Measurements from ENCODE around the gene PIEZO1. TPM values are rescaled to one million over a fixed set of nuclear protein-coding genes. Genes with fewer than 3 reads are reported as not detected.

PIEZO1 gene
- total and polyA plus RNA-seq, 4 donors: 27.7 to 54.8 (median 39.9) TPM

DNA sequence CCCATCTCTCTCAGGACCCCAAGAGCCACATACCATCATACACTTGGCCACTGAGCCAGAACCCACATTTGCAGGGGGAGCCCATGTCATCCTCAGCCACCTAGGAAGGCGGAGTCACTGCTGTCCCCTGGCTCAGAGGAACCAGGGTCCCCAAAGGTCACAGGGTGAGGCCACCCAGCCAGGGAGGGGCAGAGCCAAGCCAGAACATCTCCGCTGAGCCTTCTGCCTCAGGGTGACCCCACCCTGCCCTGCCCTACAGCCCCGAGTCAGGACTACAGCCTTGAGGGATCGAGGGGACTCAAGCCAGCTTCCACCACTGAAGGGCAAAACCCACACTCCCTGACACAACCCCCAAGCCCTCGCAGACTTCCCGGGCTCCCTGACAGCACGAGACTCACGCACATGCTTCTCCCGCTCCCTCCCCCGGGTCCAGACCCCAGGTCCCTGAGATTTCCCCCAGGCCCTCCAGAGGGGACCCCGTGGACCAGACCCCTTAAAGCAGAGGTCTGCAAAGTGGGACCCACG, 17.4 kb downstream of the PIEZO1 start:
- H3K9me3 ChIP-seq (ENCODE audit: control insufficient read depth, insufficient read depth, low read length): no peaks in the 10 kb centered on the region
- H3K4me1 ChIP-seq (ENCODE audit: control insufficient read depth, insufficient read depth, low read length): peaks cover 59% of the 10 kb centered on the region
- DNase-seq (ENCODE audit: low read depth in 4 of 6, low spot score in 6 of 6): no peak
- WGBS (ENCODE audit: insufficient coverage): 56% methylated on average over 12 of the region's 12 CpGs
- H3K4me3 ChIP-seq (ENCODE audit: low read depth, low read length): no peak overlapping the region
- H3K36me3 ChIP-seq (ENCODE audit: control insufficient read depth, insufficient read depth, low read length): no peaks in the 10 kb centered on the region
- peaks cover 11% of the 10 kb centered on the region for H3K27me3 ChIP-seq (ENCODE audit: control insufficient read depth, insufficient read depth, low read length)
- H3K27ac ChIP-seq (ENCODE audit: low read depth, low read length): peak overlapping the region; percentile 57

DNA sequence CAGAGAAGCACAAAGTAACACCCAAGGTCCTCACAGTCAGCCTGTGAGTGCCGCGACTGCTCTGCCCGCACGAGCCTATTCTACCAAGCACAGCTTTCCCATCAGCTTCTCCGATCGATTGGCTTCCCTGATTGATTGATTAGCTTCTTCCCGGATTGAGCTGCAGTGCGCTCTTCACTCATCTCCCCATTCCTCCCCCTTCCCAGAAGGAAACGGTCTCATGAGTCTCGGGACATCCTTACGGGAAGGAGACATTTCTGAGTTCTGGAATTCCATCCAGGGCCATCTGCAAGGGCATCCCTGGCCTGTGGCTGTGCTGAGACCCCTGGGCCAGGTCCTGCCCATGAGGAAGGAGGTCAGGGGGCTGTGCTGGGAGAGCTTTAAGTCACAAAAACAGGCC, 18.0 kb downstream of the PIEZO1 start:
- Histone ChIP-seq H3K4me3 (ENCODE audit: low read depth, low read length) (no peak overlapping the region), H3K9me3 (ENCODE audit: control insufficient read depth, insufficient read depth, low read length) (no peaks in the 10 kb centered on the region), H3K36me3 (ENCODE audit: control insufficient read depth, insufficient read depth, low read length) (no peaks in the 10 kb centered on the region), H3K27me3 (ENCODE audit: control insufficient read depth, insufficient read depth, low read length) (peaks cover 11% of the 10 kb centered on the region), H3K27ac (ENCODE audit: low read depth, low read length) (no peak overlapping the region), H3K4me1 (ENCODE audit: control insufficient read depth, insufficient read depth, low read length) (peaks cover 58% of the 10 kb centered on the region)
- DNase-seq (ENCODE audit: low read depth in 4 of 6, low spot score in 6 of 6): no peak
- 77% methylated on average over 8 of the region's 11 CpGs for WGBS (ENCODE audit: insufficient coverage)

DNA sequence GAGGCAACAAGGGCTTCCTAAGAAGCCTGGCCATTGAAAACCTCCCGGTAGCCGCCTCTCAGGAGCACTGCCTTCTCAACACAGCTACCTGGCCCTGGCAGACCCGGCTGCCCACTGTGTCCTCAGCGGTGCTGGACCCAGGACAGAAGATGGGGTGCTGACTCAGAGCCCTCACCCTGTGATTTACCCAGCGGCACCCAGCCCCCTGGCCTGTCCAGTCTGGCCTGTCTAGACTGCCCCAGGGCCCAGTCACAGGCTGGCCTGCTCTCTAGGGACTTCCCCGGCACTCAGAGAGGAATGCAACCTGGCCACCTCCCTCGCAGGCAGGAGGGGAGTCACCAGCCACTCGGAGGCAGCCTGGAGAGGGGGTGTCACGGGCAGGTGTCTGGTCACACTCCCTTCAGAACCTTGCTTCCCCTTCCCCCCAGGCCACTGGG, 20.1 kb downstream of the PIEZO1 start:
- Histone ChIP-seq H3K4me1 (ENCODE audit: control insufficient read depth, insufficient read depth, low read length) (peaks cover 48% of the 10 kb centered on the region), H3K27me3 (ENCODE audit: control insufficient read depth, insufficient read depth, low read length) (peaks cover 3% of the 10 kb centered on the region), H3K27ac (ENCODE audit: low read depth, low read length) (no peak overlapping the region), H3K36me3 (ENCODE audit: control insufficient read depth, insufficient read depth, low read length) (peaks cover 2% of the 10 kb centered on the region), H3K9me3 (ENCODE audit: control insufficient read depth, insufficient read depth, low read length) (no peaks in the 10 kb centered on the region), H3K4me3 (ENCODE audit: low read depth, low read length) (no peak overlapping the region)
- DNase-seq (ENCODE audit: low read depth in 4 of 6, low spot score in 6 of 6): no peak
- 71% methylated on average over 8 of the region's 9 CpGs for WGBS (ENCODE audit: insufficient coverage)

DNA sequence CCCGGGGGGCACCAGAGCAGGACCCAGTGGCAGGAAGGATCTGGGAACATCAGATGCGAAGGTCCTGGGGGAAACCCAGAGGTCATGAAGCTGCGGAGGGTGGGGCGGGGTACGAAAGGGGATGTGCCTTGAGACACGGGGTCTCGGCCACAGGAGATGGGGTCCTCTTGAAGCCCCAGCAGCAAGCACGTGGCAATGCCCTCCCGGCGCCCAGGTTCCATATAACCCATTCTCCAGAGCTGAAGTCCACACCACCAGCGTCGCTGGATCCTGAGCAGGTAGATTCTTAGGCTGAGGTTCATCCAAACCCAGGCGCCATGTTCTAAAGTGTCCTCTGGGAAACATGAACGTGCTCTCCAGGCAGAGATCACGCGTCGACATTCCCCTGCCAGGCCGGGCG, 20.9 kb downstream of the PIEZO1 start:
- 91% methylated on average over 19 of the region's 19 CpGs for WGBS (ENCODE audit: insufficient coverage)
- H3K4me3 ChIP-seq (ENCODE audit: low read depth, low read length): no peak overlapping the region
- H3K27ac ChIP-seq (ENCODE audit: low read depth, low read length): no peak overlapping the region
- H3K27me3 ChIP-seq (ENCODE audit: control insufficient read depth, insufficient read depth, low read length): no peaks in the 10 kb centered on the region
- peaks cover 46% of the 10 kb centered on the region for H3K4me1 ChIP-seq (ENCODE audit: control insufficient read depth, insufficient read depth, low read length)
- DNase-seq (ENCODE audit: low read depth in 4 of 6, low spot score in 6 of 6): no peak
- H3K36me3 ChIP-seq (ENCODE audit: control insufficient read depth, insufficient read depth, low read length): peaks cover 2% of the 10 kb centered on the region
- H3K9me3 ChIP-seq (ENCODE audit: control insufficient read depth, insufficient read depth, low read length): peaks cover under 1% of the 10 kb centered on the region

DNA sequence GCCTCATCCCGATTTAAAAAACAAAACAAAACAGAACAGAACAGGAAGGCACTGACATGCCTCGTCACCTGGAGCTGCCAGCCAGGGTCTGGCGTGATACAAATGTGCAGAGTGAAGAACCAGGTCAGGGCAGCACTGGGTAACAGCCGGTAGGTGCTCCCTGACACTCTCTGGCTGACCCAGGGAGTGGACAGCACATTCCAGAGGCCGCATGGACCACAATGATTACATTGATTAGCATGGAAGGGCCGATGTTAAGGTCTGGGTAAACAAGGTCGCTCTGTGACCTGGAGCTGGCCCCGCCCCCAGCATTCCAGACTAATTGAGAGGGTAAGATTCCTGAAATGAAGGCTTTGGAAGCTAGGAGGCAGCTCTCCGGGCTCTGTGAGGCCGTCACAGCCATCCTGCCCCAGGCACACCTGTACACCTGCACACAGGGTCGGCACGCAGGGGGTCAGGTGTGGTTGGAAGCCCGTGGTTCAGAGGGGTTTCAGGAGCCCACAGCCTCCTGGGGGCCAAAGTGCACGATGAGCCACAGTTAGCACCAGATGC, 21.4 kb downstream of the PIEZO1 start:
- peaks cover 3% of the 10 kb centered on the region for H3K9me3 ChIP-seq (ENCODE audit: control insufficient read depth, insufficient read depth, low read length)
- H3K4me1 ChIP-seq (ENCODE audit: control insufficient read depth, insufficient read depth, low read length): peaks cover 41% of the 10 kb centered on the region
- peaks cover 2% of the 10 kb centered on the region for H3K36me3 ChIP-seq (ENCODE audit: control insufficient read depth, insufficient read depth, low read length)
- WGBS (ENCODE audit: insufficient coverage): 40% methylated on average over 14 of the region's 14 CpGs
- no peak overlapping the region for H3K4me3 ChIP-seq (ENCODE audit: low read depth, low read length)
- DNase-seq (ENCODE audit: low read depth in 4 of 6, low spot score in 6 of 6): no peak
- no peaks in the 10 kb centered on the region for H3K27me3 ChIP-seq (ENCODE audit: control insufficient read depth, insufficient read depth, low read length)
- H3K27ac ChIP-seq (ENCODE audit: low read depth, low read length): no peak overlapping the region

DNA sequence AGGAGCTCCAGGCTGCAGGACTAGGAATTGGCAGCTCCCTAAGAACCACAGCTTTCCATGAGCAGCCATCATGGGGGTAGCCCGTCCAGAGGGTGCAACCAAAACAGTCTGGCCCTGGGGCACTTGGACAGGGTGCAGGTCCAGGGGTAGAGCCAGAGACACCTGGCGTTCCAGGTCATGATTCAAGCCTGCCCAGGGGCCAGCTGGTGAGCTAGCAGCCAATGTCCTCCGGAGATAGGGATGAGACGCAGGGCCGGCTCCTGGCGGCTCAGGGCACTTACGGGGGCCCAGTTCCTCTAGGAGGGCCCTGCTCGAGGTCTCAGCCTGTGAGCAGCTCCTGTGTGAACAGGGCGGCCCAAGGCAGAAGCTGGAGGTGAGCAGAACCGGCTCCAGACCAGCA, 22.1 kb downstream of the PIEZO1 start:
- peaks cover 35% of the 10 kb centered on the region for H3K4me1 ChIP-seq (ENCODE audit: control insufficient read depth, insufficient read depth, low read length)
- no peaks in the 10 kb centered on the region for H3K27me3 ChIP-seq (ENCODE audit: control insufficient read depth, insufficient read depth, low read length)
- H3K36me3 ChIP-seq (ENCODE audit: control insufficient read depth, insufficient read depth, low read length): peaks cover 2% of the 10 kb centered on the region
- no peak overlapping the region for H3K4me3 ChIP-seq (ENCODE audit: low read depth, low read length)
- no peak for DNase-seq (ENCODE audit: low read depth in 4 of 6, low spot score in 6 of 6)
- 77% methylated on average over 10 of the region's 10 CpGs for WGBS (ENCODE audit: insufficient coverage)
- no peak overlapping the region for H3K27ac ChIP-seq (ENCODE audit: low read depth, low read length)
- peaks cover 3% of the 10 kb centered on the region for H3K9me3 ChIP-seq (ENCODE audit: control insufficient read depth, insufficient read depth, low read length)

DNA sequence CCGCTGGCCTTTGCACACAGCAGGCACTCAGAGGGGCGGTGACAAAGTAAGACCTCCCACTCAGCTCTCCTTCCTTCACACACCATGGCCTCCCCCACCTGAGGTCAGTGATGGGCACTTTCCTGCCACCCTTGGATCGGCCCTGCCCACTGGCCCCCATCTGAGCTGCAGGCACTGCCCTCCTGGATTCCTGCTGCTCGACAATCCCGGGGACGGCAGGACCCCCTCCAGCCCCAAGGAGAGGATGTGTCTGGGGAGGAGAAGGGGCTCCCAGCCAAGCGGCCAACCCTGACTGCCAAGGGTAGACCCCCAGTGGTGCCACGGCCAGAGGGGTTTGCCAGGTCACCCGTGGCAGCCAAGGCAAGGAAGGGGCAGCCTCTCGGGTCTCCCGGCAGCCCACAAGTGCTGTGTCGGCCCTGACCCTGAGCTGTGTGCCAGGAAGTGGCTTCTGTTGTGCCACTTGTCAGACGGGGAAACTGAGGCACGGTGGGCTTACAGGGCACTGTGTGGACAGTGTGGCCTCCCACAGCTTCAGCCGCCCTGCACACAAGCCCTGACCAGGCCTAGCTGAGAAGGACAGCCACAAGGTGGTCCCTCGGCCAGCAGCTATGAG, 22.7 kb downstream of the PIEZO1 start:
- no peak overlapping the region for H3K4me3 ChIP-seq (ENCODE audit: low read depth, low read length)
- H3K4me1 ChIP-seq (ENCODE audit: control insufficient read depth, insufficient read depth, low read length): peaks cover 29% of the 10 kb centered on the region
- WGBS (ENCODE audit: insufficient coverage): 65% methylated on average over 15 of the region's 16 CpGs
- DNase-seq (ENCODE audit: low read depth in 4 of 6, low spot score in 6 of 6): no peak
- no peaks in the 10 kb centered on the region for H3K27me3 ChIP-seq (ENCODE audit: control insufficient read depth, insufficient read depth, low read length)
- no peak overlapping the region for H3K27ac ChIP-seq (ENCODE audit: low read depth, low read length)
- H3K9me3 ChIP-seq (ENCODE audit: control insufficient read depth, insufficient read depth, low read length): peaks cover 3% of the 10 kb centered on the region
- peaks cover 2% of the 10 kb centered on the region for H3K36me3 ChIP-seq (ENCODE audit: control insufficient read depth, insufficient read depth, low read length)

DNA sequence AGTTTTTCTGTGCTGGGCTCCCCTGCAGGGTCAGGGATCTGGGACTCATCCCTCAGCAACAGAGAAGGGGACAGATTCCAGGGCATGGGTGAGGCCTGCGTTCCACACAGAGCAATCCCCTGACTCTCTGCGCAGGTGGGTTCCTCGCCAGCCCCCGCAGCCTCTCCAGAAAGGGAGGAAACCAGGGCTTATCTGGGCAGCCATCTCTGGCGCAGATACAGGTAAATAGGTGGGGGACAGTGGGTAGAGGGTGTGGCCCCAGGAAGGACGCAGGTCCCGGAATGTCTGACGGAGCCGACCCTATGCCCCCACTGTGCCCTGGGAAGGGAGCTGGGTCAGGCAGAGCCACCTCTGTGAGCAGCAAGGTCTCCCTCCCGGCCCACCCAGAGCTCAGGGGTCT, 23.2 kb downstream of the PIEZO1 start:
- H3K4me3 ChIP-seq (ENCODE audit: low read depth, low read length): no peak overlapping the region
- H3K36me3 ChIP-seq (ENCODE audit: control insufficient read depth, insufficient read depth, low read length): peaks cover 2% of the 10 kb centered on the region
- H3K27me3 ChIP-seq (ENCODE audit: control insufficient read depth, insufficient read depth, low read length): no peaks in the 10 kb centered on the region
- peaks cover 3% of the 10 kb centered on the region for H3K9me3 ChIP-seq (ENCODE audit: control insufficient read depth, insufficient read depth, low read length)
- H3K4me1 ChIP-seq (ENCODE audit: control insufficient read depth, insufficient read depth, low read length): peaks cover 26% of the 10 kb centered on the region
- 85% methylated on average over 10 of the region's 10 CpGs for WGBS (ENCODE audit: insufficient coverage)
- DNase-seq (ENCODE audit: low read depth in 4 of 6, low spot score in 6 of 6): no peak
- H3K27ac ChIP-seq (ENCODE audit: low read depth, low read length): no peak overlapping the region

DNA sequence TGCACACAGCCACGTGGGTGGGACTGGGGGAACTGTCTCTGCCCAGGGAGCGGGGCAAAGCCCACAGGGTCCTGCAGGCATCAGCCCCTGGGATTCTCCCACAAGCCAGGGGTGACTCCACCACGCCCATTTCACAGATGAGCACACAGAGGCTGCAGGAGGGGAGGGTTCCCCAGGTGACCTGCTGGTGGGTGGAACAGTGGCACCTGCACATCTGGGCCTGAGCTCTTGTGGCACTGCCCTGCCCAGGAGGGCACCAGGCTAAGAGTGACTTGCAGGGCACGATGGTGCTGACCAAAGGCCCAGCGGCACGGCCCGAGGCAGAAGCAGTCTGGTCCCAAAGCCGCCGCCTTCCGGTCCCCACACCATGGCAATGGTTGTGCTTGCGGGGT, 23.9 kb downstream of the PIEZO1 start:
- peaks cover 2% of the 10 kb centered on the region for H3K36me3 ChIP-seq (ENCODE audit: control insufficient read depth, insufficient read depth, low read length)

More for the DNA sequence above, 23.9 kb downstream of the PIEZO1 start:
- WGBS (ENCODE audit: insufficient coverage): 91% methylated on average over 11 of the region's 11 CpGs
- peaks cover 3% of the 10 kb centered on the region for H3K9me3 ChIP-seq (ENCODE audit: control insufficient read depth, insufficient read depth, low read length)
- H3K27ac ChIP-seq (ENCODE audit: low read depth, low read length): no peak overlapping the region
- no peaks in the 10 kb centered on the region for H3K27me3 ChIP-seq (ENCODE audit: control insufficient read depth, insufficient read depth, low read length)
- no peak for DNase-seq (ENCODE audit: low read depth in 4 of 6, low spot score in 6 of 6)
- peaks cover 26% of the 10 kb centered on the region for H3K4me1 ChIP-seq (ENCODE audit: control insufficient read depth, insufficient read depth, low read length)
- H3K4me3 ChIP-seq (ENCODE audit: low read depth, low read length): no peak overlapping the region
